ENCODE measurements around the gene SEPHS2. TPM values are rescaled to one million over a fixed set of nuclear protein-coding genes. Genes with fewer than 3 reads are reported as not detected.

SEPHS2 gene
- total and polyA plus RNA-seq, 2 of the 8 experiments (the other 6 are each of a cell fraction or from before 2014, with no cell fraction given): 28.2 to 61.8 TPM

DNA sequence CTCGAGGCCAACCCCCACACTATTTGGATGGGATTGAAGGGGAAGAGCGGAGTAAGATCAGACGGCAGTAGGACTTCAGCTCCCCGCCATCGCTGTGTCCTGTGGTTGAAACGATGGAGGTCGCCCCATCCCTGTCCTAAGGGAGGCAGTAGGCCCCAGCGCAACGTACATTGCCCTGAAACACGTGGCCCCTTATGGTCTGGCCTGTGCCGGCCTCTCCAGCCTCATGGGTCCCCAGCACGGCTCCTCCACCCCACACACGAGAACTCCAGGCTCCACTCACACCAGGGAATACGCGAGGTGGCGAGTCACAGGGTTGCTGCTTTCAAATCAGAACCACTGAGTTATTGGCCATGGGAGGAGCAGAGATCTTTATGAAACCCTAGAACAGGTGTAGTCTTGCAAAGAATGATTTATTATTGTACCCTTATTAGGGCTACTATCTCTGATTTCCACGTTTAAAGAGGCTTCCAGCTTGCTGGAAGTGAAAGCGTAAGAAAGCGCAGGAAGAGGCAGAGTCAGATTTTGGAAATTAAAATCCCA is 15.2 kb downstream of the SEPHS2 start (continued):
- TF ChIP-seq, protein P1, sequence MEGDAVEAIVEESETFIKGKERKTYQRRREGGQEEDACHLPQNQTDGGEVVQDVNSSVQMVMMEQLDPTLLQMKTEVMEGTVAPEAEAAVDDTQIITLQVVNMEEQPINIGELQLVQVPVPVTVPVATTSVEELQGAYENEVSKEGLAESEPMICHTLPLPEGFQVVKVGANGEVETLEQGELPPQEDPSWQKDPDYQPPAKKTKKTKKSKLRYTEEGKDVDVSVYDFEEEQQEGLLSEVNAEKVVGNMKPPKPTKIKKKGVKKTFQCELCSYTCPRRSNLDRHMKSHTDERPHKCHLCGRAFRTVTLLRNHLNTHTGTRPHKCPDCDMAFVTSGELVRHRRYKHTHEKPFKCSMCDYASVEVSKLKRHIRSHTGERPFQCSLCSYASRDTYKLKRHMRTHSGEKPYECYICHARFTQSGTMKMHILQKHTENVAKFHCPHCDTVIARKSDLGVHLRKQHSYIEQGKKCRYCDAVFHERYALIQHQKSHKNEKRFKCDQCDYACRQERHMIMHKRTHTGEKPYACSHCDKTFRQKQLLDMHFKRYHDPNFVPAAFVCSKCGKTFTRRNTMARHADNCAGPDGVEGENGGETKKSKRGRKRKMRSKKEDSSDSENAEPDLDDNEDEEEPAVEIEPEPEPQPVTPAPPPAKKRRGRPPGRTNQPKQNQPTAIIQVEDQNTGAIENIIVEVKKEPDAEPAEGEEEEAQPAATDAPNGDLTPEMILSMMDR (IDR thresholded peaks at IDR 0.05; ENCODE audit: control extremely low read depth in 1 of 3, insufficient read depth in 1 of 3, low read depth in 1 of 3, low read length in 3 of 3): peak in 2 of 3 experiments; percentile 22 to 45; a peak in 1 of 4 replicates
- TF ChIP-seq, protein P2, sequence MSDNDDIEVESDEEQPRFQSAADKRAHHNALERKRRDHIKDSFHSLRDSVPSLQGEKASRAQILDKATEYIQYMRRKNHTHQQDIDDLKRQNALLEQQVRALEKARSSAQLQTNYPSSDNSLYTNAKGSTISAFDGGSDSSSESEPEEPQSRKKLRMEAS (IDR thresholded peaks at IDR 0.05): peak; percentile 98
- TF ChIP-seq POU5F1 (IDR thresholded peaks at IDR 0.05; ENCODE audit: low read depth, low read length): no peak
